Dendritic cell treated with granulocyte-macrophage colony-stimulating factor and Interleukin-4, amounts not matched to agents 40 ng/mL and 50 ng/mL, for 4 days (primary cell): ENCODE data around the gene LGI4.
A peak's percentile ranks its signal among the peaks of the same experiment; 100 is the strongest.

Experiments used
- H3K27ac Mint-ChIP-seq: one replicate; pipeline ENCODE4 v1.8.0; 2022; ENCODE audit warnings: mild to moderate bottlenecking, mixed read lengths
- H3K27me3 Mint-ChIP-seq: one replicate; pipeline ENCODE4 v1.8.0; 2022; ENCODE audit warnings: mild to moderate bottlenecking, mixed read lengths
- H3K36me3 Mint-ChIP-seq: one replicate; pipeline ENCODE4 v1.8.0; 2022; ENCODE audit warnings: low read depth, mixed read lengths
- H3K4me1 Mint-ChIP-seq: one replicate; pipeline ENCODE4 v1.8.0; 2022; ENCODE audit warnings: low read depth, mixed read lengths
- H3K4me3 Mint-ChIP-seq: one replicate; pipeline ENCODE4 v1.8.0; 2022; ENCODE audit warnings: mild to moderate bottlenecking, moderate library complexity, mixed read lengths
- H3K9me3 Mint-ChIP-seq: one replicate; pipeline ENCODE4 v1.8.0; 2022; ENCODE audit warnings: mixed read lengths
- intact Hi-C: fragments of 100-400 bp; cut with micrococcal nuclease; formaldehyde crosslinking; loops from one replicate; pipeline ENCODE4 v1.15.0; 2022

Gene LGI4

DNA sequence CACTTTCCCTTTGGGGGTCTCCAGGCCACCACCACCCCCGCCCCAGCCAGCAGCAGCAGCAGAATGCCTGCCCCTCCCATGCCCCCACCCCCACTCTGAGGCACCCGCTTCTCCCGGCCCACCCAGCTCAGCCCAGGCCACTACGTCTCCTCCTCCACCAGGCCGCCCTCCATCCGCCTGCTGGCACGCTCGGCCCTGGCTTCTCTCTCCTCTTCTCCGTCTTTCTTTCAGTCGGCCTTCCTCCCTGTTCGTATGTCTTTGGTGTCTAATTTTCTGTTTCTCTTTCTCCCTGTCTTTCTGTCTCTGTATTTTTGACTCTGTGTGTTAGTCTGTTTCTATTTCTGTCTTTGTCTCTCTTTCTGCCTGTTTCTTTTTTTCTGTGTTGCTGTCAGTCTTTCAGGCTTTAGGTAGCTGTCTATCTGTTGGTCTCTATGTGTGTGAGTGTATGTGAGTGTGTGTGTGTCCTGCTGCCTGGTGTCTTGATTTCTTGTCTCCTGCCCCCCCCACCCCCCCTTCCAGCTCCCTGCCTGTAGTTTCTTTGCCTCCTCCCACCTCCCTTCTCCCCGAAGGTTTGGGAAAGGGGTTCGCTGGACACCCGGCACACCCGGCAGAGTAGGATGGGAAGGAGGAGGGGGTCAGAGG lies at the start of gene LGI4:
LGI4 (minus strand) TSS at position 459 of the 642 bp plus-strand sequence; CDS start at position 80, 379 bp downstream.
- Mint-ChIP-seq H3K4me1 (peaks cover 16% of the 10 kb centered on the region), H3K27me3 (peaks cover 33% of the 10 kb centered on the region), H3K9me3 (no peaks in the 10 kb centered on the region), H3K27ac (no peak within 1 kb of the TSS), H3K36me3 (no peaks in the 10 kb centered on the region), H3K4me3 (no peak within 1 kb of the TSS)
- intact Hi-C loops = loop anchor here (1.0 kb wide), 2 partner anchors 20 to 67 kb away; no protein-coding TSS in a partner anchor

DNA sequence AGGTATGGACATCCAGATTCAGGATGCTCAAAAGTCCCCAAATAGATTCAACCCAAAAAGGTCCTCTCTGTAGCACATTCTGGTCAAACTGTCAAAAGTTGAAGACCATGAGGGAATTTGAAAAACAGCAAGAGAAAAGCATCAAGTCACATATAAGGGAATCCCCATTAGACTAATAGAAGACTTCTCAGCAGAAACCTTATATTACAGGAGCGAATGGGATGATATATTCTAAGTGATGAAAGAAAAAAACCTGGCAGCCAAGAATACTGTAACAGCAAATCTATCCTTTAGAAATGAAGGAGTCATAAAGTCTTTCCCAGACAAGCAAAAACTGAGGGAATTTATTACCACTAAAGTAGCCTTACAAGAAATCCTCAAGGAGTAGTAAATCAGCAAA lies 49.4 kb upstream of the LGI4 start:
- Mint-ChIP-seq H3K4me3 (no peak overlapping the region), H3K27me3 (peaks cover 9% of the 10 kb centered on the region), H3K36me3 (no peaks in the 10 kb centered on the region), H3K9me3 (no peaks in the 10 kb centered on the region), H3K27ac (no peak overlapping the region), H3K4me1 (no peaks in the 10 kb centered on the region)
- intact Hi-C loops = no loop called here

DNA sequence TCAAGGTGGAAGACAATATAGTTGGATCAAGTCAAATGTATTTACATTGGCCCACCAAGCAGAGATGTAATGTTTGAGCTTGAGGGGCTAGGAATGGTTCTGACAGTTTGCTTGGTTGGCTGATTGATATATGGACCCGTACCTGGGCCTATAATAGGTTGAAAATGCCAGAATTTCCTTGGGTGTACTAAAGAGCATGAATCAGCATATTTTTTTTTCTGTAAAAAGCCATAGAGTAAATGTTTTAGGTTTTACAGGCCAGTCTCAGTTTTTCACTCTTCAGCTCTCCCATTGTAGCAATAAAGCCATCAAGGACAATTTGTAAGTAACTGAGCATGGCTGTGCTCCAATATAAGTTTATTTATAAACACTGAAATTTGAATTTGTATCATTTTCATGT lies 46.5 kb upstream of the LGI4 start:
- H3K9me3 Mint-ChIP-seq = no peaks in the 10 kb centered on the region

DNA sequence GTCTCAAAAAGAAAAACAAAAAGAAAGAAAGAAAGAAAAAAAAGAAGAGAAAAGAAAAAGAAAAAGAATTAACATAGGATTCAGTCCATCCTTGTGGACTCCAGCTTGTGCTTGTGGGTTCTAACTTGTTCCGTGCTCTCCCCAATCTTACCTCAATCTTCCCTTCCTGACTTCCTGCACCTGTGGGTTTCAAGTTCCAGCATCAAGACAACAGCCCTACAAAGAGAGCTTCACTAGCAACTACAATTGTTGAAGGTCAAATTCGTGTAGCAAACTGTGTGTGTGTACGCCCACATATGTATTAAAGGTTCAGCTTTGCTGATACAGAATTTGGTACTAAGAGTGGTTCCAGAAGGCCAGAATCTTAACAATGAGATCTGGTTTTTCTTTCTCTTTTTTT lies 45.0 kb upstream of the LGI4 start:
- Mint-ChIP-seq H3K27ac (no peak overlapping the region), H3K4me3 (no peak overlapping the region), H3K27me3 (peaks cover 11% of the 10 kb centered on the region), H3K36me3 (no peaks in the 10 kb centered on the region), H3K4me1 (peaks cover 16% of the 10 kb centered on the region), H3K9me3 (no peaks in the 10 kb centered on the region)
- intact Hi-C loops = no loop called here

More for the DNA sequence above, 46.5 kb upstream of the LGI4 start:
- Mint-ChIP-seq H3K27me3 (peaks cover 12% of the 10 kb centered on the region), H3K36me3 (no peaks in the 10 kb centered on the region), H3K4me1 (peaks cover under 1% of the 10 kb centered on the region), H3K27ac (no peak overlapping the region), H3K4me3 (no peak overlapping the region)
- intact Hi-C loops = no loop called here

DNA sequence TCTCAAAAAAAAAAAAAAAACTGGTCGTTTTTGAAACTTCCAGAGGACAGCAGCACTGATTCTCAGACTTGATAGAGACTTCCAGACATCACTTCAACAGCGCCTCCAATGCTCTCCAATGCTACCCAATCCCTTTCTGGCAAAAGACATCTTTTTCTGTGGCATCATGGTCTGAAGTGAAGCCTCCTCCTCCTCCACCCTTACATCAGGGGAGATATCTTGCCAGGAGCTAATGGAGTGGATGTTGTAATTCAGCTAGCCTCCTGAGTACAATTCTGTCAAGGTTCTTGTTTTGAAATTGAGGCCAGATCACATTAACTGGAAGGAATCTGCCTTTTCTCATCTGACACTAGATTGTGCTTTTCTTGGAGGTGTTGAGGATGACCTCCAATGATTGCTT lies 43.8 kb upstream of the LGI4 start:
- H3K4me1 Mint-ChIP-seq = peaks cover 17% of the 10 kb centered on the region

DNA sequence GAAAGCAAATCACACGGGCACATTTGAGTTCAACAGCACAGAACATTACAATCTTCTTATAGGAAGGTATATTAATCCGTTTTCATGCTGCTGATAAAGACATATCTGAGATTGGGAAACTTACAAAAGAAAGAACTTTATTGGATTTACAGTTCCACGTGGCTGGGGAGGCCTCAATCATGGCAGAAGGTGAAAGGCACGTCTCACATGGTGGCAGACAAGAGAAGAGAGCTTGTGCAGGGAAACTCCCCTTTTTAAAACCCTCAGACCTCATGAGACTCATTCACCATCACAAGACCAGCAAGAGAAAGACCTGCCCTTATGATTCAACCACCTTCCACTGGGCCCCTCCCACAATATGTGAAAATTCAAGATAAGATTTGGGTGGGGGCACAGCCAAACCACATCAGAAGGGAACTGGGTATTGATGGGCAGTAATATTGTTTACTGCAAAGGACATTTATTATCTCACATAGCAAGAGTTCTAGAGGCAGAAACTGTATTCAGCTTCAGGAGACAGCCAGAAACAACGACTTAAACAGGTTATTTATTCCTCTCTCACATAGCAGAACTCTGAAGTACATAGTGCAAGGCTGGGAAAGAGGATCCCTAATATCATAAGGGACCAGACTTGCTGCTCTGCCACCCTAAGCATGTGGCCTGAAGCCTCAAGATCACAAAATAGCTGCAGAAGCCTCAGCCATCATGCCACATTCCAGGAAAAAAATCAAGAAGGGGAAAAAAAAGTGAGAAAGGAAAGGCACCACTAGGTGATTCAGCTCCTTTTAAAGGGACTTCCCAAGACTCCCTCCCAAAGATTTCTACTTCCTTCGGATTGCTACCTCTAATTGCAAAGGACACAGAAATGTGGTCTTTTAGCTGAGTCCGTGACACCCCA lies 42.8 kb upstream of the LGI4 start:
- Mint-ChIP-seq H3K36me3 (no peaks in the 10 kb centered on the region), H3K4me3 (no peak overlapping the region), H3K27ac (no peak overlapping the region), H3K4me1 (peaks cover 17% of the 10 kb centered on the region), H3K27me3 (peaks cover 11% of the 10 kb centered on the region), H3K9me3 (no peaks in the 10 kb centered on the region)
- intact Hi-C loops = no loop called here

More for the DNA sequence above, 43.8 kb upstream of the LGI4 start:
- H3K27me3 Mint-ChIP-seq = peaks cover 11% of the 10 kb centered on the region
- no peaks in the 10 kb centered on the region for H3K9me3 Mint-ChIP-seq
- H3K4me3 Mint-ChIP-seq = no peak overlapping the region
- H3K36me3 Mint-ChIP-seq = no peaks in the 10 kb centered on the region
- intact Hi-C loops = no loop called here
- no peak overlapping the region for H3K27ac Mint-ChIP-seq

DNA sequence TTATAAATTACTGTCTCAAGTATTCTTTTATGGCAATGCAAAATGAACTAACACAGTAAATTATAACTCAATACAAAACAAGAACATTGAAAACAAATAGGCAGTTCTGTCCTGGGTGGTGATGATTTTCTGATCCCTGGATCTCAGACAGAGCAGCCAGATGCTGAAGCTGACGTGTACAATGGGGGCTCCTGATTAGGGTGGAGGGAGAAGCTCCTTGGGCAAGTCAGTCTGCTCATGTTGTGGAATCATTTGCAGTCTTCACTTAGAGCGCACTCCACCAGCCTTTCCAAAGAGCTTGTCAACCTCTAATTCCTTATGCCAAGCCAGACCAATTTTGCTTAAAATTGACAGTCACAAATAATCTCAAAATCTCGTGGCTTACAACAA lies 41.3 kb upstream of the LGI4 start:
- Mint-ChIP-seq H3K4me1 (peaks cover 17% of the 10 kb centered on the region), H3K9me3 (no peaks in the 10 kb centered on the region), H3K27ac (no peak overlapping the region), H3K27me3 (peaks cover 11% of the 10 kb centered on the region), H3K36me3 (no peaks in the 10 kb centered on the region), H3K4me3 (no peak overlapping the region)
- intact Hi-C loops = no loop called here

DNA sequence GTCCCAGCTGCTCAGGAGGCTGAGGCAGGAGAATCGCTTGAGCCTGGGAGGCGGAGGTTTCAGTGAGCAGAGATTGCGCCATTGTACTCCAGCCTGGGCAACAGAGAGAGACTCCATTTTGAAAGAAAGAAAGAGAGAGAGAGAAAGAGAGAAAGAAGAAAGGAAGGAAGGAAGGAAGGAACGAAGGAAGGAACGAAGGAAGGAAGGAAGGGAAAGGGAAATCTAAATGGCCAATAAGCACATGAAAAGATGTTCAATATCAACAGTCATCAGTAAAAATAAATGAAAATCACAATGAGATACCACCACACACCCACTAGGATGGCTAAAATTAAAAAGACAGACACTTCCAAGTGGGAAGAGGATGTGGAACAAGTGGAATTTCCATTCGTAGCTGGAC lies 39.4 kb upstream of the LGI4 start:
- Mint-ChIP-seq H3K9me3 (no peaks in the 10 kb centered on the region), H3K36me3 (peaks cover 18% of the 10 kb centered on the region), H3K27me3 (peaks cover 6% of the 10 kb centered on the region), H3K4me1 (peaks cover 33% of the 10 kb centered on the region), H3K4me3 (no peak overlapping the region), H3K27ac (no peak overlapping the region)
- intact Hi-C loops = no loop called here

DNA sequence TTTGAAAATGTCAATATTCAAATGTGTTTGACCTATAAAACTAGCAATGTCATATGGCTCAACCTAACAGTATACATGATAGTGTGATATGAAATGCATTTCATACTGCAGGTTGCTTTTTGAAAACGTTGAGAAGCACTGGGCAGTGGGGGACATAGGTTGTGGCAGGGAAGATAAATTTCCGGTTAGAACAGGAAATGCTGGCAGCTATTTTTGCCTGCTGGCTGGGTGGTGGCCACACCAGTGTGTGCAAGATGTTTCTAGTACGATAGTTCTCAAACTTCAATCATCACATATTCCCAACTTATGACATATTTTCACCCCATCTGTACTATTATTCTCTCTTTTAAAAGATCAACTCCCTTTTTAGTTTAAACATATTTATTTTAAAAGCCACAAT lies 36.9 kb upstream of the LGI4 start:
- Mint-ChIP-seq H3K4me1 (peaks cover 55% of the 10 kb centered on the region), H3K4me3 (no peak overlapping the region), H3K9me3 (peaks cover under 1% of the 10 kb centered on the region), H3K27ac (no peak overlapping the region), H3K36me3 (peaks cover 40% of the 10 kb centered on the region), H3K27me3 (no peaks in the 10 kb centered on the region)
- intact Hi-C loops = no loop called here

DNA sequence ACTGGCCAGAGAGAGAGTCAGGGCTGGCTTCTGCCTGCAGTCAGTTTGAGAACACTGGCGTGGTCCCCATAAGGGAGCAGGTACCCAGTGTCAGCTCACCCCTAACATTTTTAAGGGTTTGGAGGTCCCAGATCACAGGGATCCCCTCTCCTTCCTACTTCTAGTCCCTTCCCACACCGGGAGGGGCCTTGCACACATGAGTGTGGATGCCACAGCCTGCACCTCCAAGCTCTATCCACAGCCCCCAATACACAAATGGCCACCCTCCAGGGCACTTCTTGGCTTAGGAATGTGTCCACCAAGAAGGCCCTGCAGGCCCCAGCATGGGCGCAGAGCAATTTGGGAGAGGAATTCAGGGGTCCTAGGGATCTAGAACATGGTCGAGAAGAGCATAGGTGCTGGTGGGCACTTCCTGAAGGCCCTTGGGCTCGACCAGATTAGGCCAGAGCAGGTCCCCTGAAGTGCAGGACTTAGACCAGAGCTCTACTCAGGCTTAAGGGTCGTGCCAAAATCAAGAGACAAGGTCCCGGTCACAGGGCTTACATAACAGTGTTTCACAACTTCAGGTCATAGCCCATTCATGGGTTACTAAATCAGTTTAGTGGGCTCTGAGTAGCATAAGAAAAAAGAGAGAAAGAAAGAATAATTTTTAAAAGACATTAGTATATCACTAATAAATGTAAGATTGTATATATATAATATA lies 35.7 kb upstream of the LGI4 start:
- intact Hi-C loops = no loop called here
- Mint-ChIP-seq H3K36me3 (peaks cover 52% of the 10 kb centered on the region), H3K4me3 (no peak overlapping the region), H3K27ac (no peak overlapping the region), H3K9me3 (peaks cover 12% of the 10 kb centered on the region), H3K27me3 (no peaks in the 10 kb centered on the region), H3K4me1 (peaks cover 58% of the 10 kb centered on the region)

DNA sequence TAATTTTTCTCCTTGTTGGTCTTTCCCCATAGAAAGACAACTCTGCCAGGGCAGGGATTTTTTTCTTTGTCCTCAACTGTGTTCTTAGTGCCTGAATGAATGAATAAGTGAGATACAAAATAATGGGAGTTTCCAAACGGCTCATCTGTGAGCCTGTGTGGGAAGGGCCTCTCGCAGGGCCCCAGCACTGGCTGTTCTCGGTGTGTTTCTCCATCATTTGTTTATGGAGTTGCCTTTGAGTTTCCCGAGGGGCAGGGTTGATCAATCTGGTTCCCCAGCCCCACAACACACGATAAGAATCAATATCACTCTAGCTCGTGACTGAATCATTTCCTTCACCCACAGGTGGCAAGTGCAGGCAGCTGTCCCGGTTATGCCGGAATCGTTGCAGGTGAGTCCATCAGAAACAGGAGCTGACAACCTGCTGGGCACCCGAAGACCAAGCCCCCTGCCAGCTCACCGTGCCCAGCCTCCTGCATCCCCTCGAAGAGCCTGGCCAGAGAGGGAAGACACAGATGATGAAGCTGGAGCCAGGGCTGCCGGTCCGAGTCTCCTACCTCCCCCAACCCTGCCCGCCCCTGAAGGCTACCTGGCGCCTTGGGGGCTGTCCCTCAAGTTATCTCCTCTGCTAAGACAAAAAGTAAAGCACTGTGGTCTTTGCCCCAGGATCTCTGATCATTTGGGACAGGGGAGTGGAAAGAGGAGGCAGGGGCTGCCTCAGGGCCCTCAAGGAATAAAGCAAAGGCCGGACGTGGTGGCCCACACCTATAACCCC lies 34.5 kb upstream of the LGI4 start:
- H3K4me1 Mint-ChIP-seq = peaks cover 51% of the 10 kb centered on the region
- no peak overlapping the region for H3K4me3 Mint-ChIP-seq
- H3K27ac Mint-ChIP-seq = no peak overlapping the region
- peaks cover 63% of the 10 kb centered on the region for H3K36me3 Mint-ChIP-seq
- H3K27me3 Mint-ChIP-seq = no peaks in the 10 kb centered on the region
- H3K9me3 Mint-ChIP-seq = peaks cover 18% of the 10 kb centered on the region
- intact Hi-C loops = no loop called here

DNA sequence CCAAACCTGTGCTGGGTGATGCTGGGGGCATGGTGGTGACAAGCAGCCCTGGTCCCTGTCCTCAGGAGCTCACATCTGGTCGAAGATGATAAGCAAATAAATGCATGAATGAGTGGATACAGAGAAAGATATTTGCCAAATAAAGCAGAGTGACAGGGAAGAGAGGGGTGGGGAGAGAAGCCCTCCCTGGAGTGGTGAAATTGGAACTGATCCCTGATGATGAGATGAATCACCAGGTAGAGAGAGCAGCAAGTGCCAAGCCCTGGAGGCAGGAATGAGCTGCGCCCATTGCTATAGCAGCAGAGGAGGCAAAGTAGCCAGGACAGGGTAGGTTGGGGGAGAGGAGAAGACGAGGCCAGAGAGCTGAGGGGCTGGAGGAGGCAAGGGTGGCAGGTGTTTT lies 33.3 kb upstream of the LGI4 start:
- intact Hi-C loops = no loop called here
- no peak overlapping the region for H3K4me3 Mint-ChIP-seq
- H3K27me3 Mint-ChIP-seq = no peaks in the 10 kb centered on the region
- H3K4me1 Mint-ChIP-seq = peaks cover 51% of the 10 kb centered on the region
- peaks cover 31% of the 10 kb centered on the region for H3K9me3 Mint-ChIP-seq
- H3K36me3 Mint-ChIP-seq = peaks cover 75% of the 10 kb centered on the region
- no peak overlapping the region for H3K27ac Mint-ChIP-seq

DNA sequence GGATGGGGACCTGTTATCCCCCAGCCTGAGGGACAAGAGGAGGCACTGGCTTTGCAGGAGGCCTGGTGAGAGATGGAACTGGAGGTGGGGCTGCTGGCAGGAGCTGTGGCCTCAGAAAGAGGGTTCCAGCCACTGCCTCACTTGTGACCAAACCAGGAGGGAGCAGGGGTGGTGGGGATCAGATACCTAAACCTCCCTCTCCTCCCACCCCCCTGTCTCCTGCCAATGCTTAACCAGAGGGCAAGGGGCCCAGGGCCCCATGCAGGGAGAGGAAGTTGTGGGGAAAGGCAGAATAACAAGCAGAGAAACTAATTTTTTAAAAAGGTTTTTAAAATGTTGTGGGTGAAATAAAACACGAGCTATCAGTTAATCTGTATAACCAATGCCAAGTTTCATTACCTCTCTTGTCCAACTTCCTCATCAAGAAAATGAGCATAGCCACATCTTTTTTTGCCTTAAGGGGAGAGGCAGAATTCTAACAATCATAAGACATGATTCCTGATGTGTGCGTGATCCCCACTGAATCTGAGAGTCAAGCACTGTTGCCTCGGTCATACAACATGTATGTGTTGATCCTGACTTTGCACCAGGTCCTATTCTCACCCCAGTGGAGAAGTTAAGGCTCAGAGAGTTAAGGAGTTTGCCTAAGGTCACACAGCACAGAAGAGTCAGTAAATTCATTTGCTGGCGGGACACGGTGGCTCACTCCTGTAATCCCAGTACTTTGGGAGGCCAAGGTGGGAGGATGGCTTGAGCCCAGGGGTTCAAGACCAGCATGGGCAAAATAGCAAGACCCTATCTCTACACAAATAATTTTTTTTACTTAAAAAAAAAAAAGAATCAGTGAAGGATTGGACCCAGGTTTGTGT lies 32.6 kb upstream of the LGI4 start:
- H3K4me3 Mint-ChIP-seq = peak overlapping the region; percentile 35
- H3K9me3 Mint-ChIP-seq = peaks cover 34% of the 10 kb centered on the region
- peak overlapping the region; percentile 68 for H3K27ac Mint-ChIP-seq
- peaks cover 82% of the 10 kb centered on the region for H3K36me3 Mint-ChIP-seq
- H3K27me3 Mint-ChIP-seq = no peaks in the 10 kb centered on the region
- intact Hi-C loops = no loop called here
- peaks cover 52% of the 10 kb centered on the region for H3K4me1 Mint-ChIP-seq
